Neural progenitor cell (in vitro differentiated cells): Measurements from ENCODE around the gene TEX54. TPM values are rescaled to one million over a fixed set of nuclear protein-coding genes. Genes with fewer than 3 reads are reported as not detected.

Source experiments
- DNase-seq: peaks from one replicate; pipeline ENCODE4 v3.0.0-alpha.2; 2016; ENCODE audit warnings: low spot score
- H2AFZ ChIP-seq: fragments of 200-600 bp; sonication (generic); replicated peaks from 2 replicates; pipeline ENCODE4 v1.6.1; 2016; ENCODE audit warnings: antibody characterized with exemption
- H3F3A ChIP-seq: fragments of 200-600 bp; sonication (generic); 2 replicates; pipeline ENCODE4 v1.6.1; 2016; ENCODE audit warnings: antibody characterized with exemption, low read depth
- H3K27ac ChIP-seq: fragments of 200-600 bp; sonication (generic); 2 replicates; pipeline ENCODE4 v1.5.1; 2016; ENCODE audit warnings: mild to moderate bottlenecking
- H3K27me3 ChIP-seq: fragments of 200-600 bp; sonication (generic); 2 replicates; pipeline ENCODE4 v1.6.1; 2016; ENCODE audit warnings: mild to moderate bottlenecking, moderate library complexity
- H3K36me3 ChIP-seq: fragments of 200-600 bp; sonication (generic); 2 replicates; pipeline ENCODE4 v1.5.1; 2016
- H3K4me1 ChIP-seq: fragments of 200-600 bp; sonication (generic); 2 replicates; pipeline ENCODE4 v1.6.1; 2016; ENCODE audit warnings: mixed run types
- H3K4me2 ChIP-seq: fragments of 200-600 bp; sonication (generic); 2 replicates; pipeline ENCODE4 v1.6.1; 2016
- H3K4me3 ChIP-seq: fragments of 200-600 bp; sonication (generic); 2 replicates; pipeline ENCODE4 v1.5.1; 2016
- H3K79me2 ChIP-seq: fragments of 200-600 bp; sonication (generic); 2 replicates; pipeline ENCODE4 v1.6.1; 2016; ENCODE audit warnings: low read depth
- H3K9ac ChIP-seq: fragments of 200-600 bp; sonication (generic); 2 replicates; pipeline ENCODE4 v1.6.1; 2016
- H3K9me3 ChIP-seq: fragments of 200-600 bp; sonication (generic); 2 replicates; pipeline ENCODE4 v1.5.1; 2016; ENCODE audit warnings: low read depth
- H4K20me1 ChIP-seq: fragments of 200-600 bp; sonication (generic); 2 replicates; pipeline ENCODE4 v1.6.1; 2016; ENCODE audit warnings: low read depth
- H3K27ac Mint-ChIP-seq: 3 replicates; pipeline ENCODE4 v1.8.0; 2021; ENCODE audit warnings: mixed read lengths
- H3K27me3 Mint-ChIP-seq: 2 replicates; pipeline ENCODE4 v1.8.0; 2022; ENCODE audit warnings: low read depth, mild to moderate bottlenecking, inconsistent platforms, moderate library complexity, mixed read lengths; ENCODE audit not compliant: insufficient read depth
- H3K36me3 Mint-ChIP-seq: 3 replicates; pipeline ENCODE4 v1.8.0; 2021; ENCODE audit warnings: mixed read lengths
- H3K4me1 Mint-ChIP-seq: 3 replicates; pipeline ENCODE4 v1.8.0; 2021; ENCODE audit warnings: mixed read lengths
- H3K4me3 Mint-ChIP-seq: 3 replicates; pipeline ENCODE4 v1.8.0; 2021; ENCODE audit warnings: mild to moderate bottlenecking, moderate library complexity, mixed read lengths
- H3K9me3 Mint-ChIP-seq: 3 replicates; pipeline ENCODE4 v1.8.0; 2020; ENCODE audit warnings: mixed read lengths
- EZH2 ChIP-seq: fragments of 200-600 bp; sonication (generic); IDR thresholded peaks from 2 replicates; pipeline ENCODE4 v1.6.1; 2017; ENCODE audit warnings: antibody characterized with exemption, mild to moderate bottlenecking, moderate library complexity
- EZH2phosphoT487 ChIP-seq: fragments of 200-600 bp; sonication (generic); IDR thresholded peaks from 2 replicates; pipeline ENCODE4 v1.6.1; 2017; ENCODE audit warnings: antibody characterized with exemption
- microRNA-seq: library from miRNA; unstranded; fragments of <30 nt; microRNA quantifications from one replicate; pipeline ENCODE4, GENCODE V29; 2016
- small RNA-seq: library from RNA; depleted of rRNA; stranded (forward); fragments of <200 nt; gene quantifications from one replicate; pipeline ENCODE3, GENCODE V24; 2015
- total RNA-seq: library from RNA; depleted of rRNA; stranded (reverse); fragments of >200 nt; gene quantifications from 2 replicates; pipeline ENCODE4 v1.2.3, GENCODE V29; 2015; ENCODE audit warnings: low replicate concordance
- TF ChIP-seq, protein P1 (sequence below): fragments of 200-600 bp; sonication (generic); IDR thresholded peaks from 2 replicates; pipeline ENCODE4 v1.5.1; 2017; ENCODE audit warnings: antibody characterized with exemption, mild to moderate bottlenecking

Gene TEX54
- total RNA-seq, 1 donor from 2014 or later: not detected

DNA sequence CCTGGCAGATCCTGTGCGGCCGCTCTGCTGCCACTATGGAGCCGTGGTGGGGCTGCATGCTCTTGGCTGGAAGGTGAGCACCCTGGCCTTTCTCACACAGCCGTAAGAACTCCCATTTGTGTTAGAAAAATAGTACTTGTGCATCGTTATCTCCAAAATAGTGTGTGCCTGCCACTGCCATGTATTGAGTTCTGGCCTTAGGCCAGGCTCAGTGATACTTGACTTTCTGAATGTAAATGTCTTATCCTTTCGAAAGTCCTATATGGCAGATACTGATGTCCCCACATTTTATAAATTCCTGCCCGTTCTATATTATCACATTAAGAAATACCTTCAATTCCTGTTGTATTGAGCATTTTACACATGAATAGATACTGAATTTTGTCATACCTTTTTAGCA is 49.9 kb downstream of the TEX54 start:
- no peaks in the 10 kb centered on the region for H3K27me3 ChIP-seq
- peaks cover 25% of the 10 kb centered on the region for H3F3A ChIP-seq
- H2AFZ ChIP-seq: no peak overlapping the region
- TF ChIP-seq EZH2phosphoT487 (no peak), EZH2 (no peak)
- TF ChIP-seq, protein P1, sequence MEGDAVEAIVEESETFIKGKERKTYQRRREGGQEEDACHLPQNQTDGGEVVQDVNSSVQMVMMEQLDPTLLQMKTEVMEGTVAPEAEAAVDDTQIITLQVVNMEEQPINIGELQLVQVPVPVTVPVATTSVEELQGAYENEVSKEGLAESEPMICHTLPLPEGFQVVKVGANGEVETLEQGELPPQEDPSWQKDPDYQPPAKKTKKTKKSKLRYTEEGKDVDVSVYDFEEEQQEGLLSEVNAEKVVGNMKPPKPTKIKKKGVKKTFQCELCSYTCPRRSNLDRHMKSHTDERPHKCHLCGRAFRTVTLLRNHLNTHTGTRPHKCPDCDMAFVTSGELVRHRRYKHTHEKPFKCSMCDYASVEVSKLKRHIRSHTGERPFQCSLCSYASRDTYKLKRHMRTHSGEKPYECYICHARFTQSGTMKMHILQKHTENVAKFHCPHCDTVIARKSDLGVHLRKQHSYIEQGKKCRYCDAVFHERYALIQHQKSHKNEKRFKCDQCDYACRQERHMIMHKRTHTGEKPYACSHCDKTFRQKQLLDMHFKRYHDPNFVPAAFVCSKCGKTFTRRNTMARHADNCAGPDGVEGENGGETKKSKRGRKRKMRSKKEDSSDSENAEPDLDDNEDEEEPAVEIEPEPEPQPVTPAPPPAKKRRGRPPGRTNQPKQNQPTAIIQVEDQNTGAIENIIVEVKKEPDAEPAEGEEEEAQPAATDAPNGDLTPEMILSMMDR: no peak
- H3K27me3 Mint-ChIP-seq: peaks cover 4% of the 10 kb centered on the region
- no peak overlapping the region for H3K4me2 ChIP-seq
- no peak overlapping the region for H3K4me3 ChIP-seq
- H3K9me3 ChIP-seq: no peaks in the 10 kb centered on the region
- H3K27ac ChIP-seq: no peak overlapping the region
- H3K79me2 ChIP-seq: peaks cover 10% of the 10 kb centered on the region
- H3K36me3 ChIP-seq: no peaks in the 10 kb centered on the region
- DNase-seq: no peak
- no peak overlapping the region for H3K4me3 Mint-ChIP-seq
- no peak overlapping the region for H3K27ac Mint-ChIP-seq
- peaks cover 7% of the 10 kb centered on the region for H3K4me1 Mint-ChIP-seq
- H3K4me1 ChIP-seq: no peaks in the 10 kb centered on the region
- H3K9ac ChIP-seq: no peak overlapping the region
- peaks cover 9% of the 10 kb centered on the region for H4K20me1 ChIP-seq
- H3K9me3 Mint-ChIP-seq: no peaks in the 10 kb centered on the region
- peaks cover 22% of the 10 kb centered on the region for H3K36me3 Mint-ChIP-seq

Small RNA genes within 50 kb of the gene (microRNA-seq; reads per million reads assigned to microRNA genes)
- gene MIR6514 (not detected), gene MIR6748 (not detected)

Small RNA genes within 50 kb of the gene (small RNA-seq; reads per million reads assigned to genes)
- gene MIR6514 (0.11 reads per million), gene RF00099 (not detected), gene RNU6-118P (not detected), gene SNORD22 (not detected), gene SNORD26 (not detected), gene SNORD27 (not detected), gene SNORD28 (not detected), gene SNORD30 (3,128 reads per million, percentile 100 among the genes with 10 or more reads in this experiment)

Other genes starting within 250 kb of the TEX54 start
- 4.8 and 23.1 TPM in 2 replicates for gene TUT1, start 241.3 kb downstream of the TEX54 start, total RNA-seq
- gene MTA2, start 231.0 kb downstream of the TEX54 start, total RNA-seq: 108 and 135 TPM in 2 replicates
- gene EML3, start 220.1 kb downstream of the TEX54 start, total RNA-seq: 4.0 and 26.6 TPM in 2 replicates
- 2.2 TPM in 1 of 2 replicates, not detected in the other for gene ROM1, start 219.6 kb downstream of the TEX54 start, total RNA-seq
- gene B3GAT3, start 210.9 kb downstream of the TEX54 start, total RNA-seq: 21.2 and 44.0 TPM in 2 replicates
- 202 and 292 TPM in 2 replicates for gene GANAB, start 186.2 kb downstream of the TEX54 start, total RNA-seq
- gene INTS5, start 179.5 kb downstream of the TEX54 start, total RNA-seq: 7.8 and 21.3 TPM in 2 replicates
- gene C11orf98, start 167.6 kb downstream of the TEX54 start, total RNA-seq: 51.5 and 73.3 TPM in 2 replicates
- gene CSKMT, start 167.5 kb downstream of the TEX54 start, total RNA-seq: 4.3 and 6.7 TPM in 2 replicates
- 5.7 and 11.7 TPM in 2 replicates for gene UQCC3, start 161.2 kb downstream of the TEX54 start, total RNA-seq
- gene LBHD1, start 160.6 kb downstream of the TEX54 start, total RNA-seq: 3.4 and 4.0 TPM in 2 replicates
- gene UBXN1, start 153.8 kb downstream of the TEX54 start, total RNA-seq: 60.7 and 129 TPM in 2 replicates
- gene LRRN4CL, start 143.3 kb downstream of the TEX54 start, total RNA-seq: 0.40 TPM in 1 of 2 replicates, not detected in the other
- 34.6 and 63.1 TPM in 2 replicates for gene BSCL2, start 125.4 kb downstream of the TEX54 start, total RNA-seq
- gene GNG3, start 125.2 kb downstream of the TEX54 start, total RNA-seq: 2.0 TPM in 1 of 2 replicates, not detected in the other
- gene HNRNPUL2, start 105.4 kb downstream of the TEX54 start, total RNA-seq: 30.9 and 32.5 TPM in 2 replicates
- 55.7 and 78.4 TPM in 2 replicates for gene TTC9C, start 104.4 kb downstream of the TEX54 start, total RNA-seq
- gene ZBTB3, start 78.7 kb downstream of the TEX54 start, total RNA-seq: 9.2 and 22.8 TPM in 2 replicates
- 88.7 and 117 TPM in 2 replicates for gene POLR2G, start 71.3 kb downstream of the TEX54 start, total RNA-seq
- gene TAF6L, start 61.4 kb downstream of the TEX54 start, total RNA-seq: 28.9 and 39.9 TPM in 2 replicates
- gene TMEM179B, start 45.4 kb downstream of the TEX54 start, total RNA-seq: 24.5 and 40.4 TPM in 2 replicates
- gene TMEM223, start 40.8 kb downstream of the TEX54 start, total RNA-seq: 9.9 and 38.9 TPM in 2 replicates
- 23.6 and 36.5 TPM in 2 replicates for gene NXF1, start 27.4 kb downstream of the TEX54 start, total RNA-seq
- gene STX5, start 790 bp downstream of the TEX54 start, total RNA-seq: 30.2 and 32.9 TPM in 2 replicates
- 40.0 and 47.4 TPM in 2 replicates for gene WDR74, start 6.7 kb upstream of the TEX54 start, total RNA-seq
- gene SLC3A2, start 48.1 kb upstream of the TEX54 start, total RNA-seq: 99.8 and 130 TPM in 2 replicates
- gene CHRM1, start 88.5 kb upstream of the TEX54 start, total RNA-seq: not detected in 2 replicates
- gene SLC22A6, start 152.1 kb upstream of the TEX54 start, total RNA-seq: not detected in 2 replicates
- not detected in 2 replicates for gene SLC22A8, start 183.0 kb upstream of the TEX54 start, total RNA-seq